A549 (cell line): ENCODE data around the gene FLNB. TPM values are rescaled to one million over a fixed set of nuclear protein-coding genes. Genes with fewer than 3 reads are reported as not detected.
A peak's percentile ranks its signal among the peaks of the same experiment; 100 is the strongest.

Source experiments
- ATAC-seq, 2 experiments: fragments of 200-7000 bp in 1 of 2; fragments of >200 bp in 1 of 2; cut with Nextera tagmentation in 1 of 2; cut with Tn5 transposase in 1 of 2; 3 replicates each; pipeline versions ENCODE4 v1.8.0 to v1.9.1; 2018 to 2020; ENCODE audit warnings: mild to moderate bottlenecking in 1 of 2, moderate library complexity in 1 of 2
- CTCF ChIA-PET: fragments of 300-600 bp; sonication (Branson Sonifier 250); formaldehyde crosslinking; extraction: SDS; loops from one replicate; lab custom pipeline; 2021; ENCODE audit warnings: antibody characterized with exemption, inconsistent platforms; lab: Yijun Ruan, JAX
- POLR2A ChIA-PET: fragments of 350-600 bp; formaldehyde crosslinking; extraction: SDS; loops from one replicate; lab custom pipeline; 2021; ENCODE audit warnings: antibody characterized with exemption, inconsistent platforms; lab: Yijun Ruan, JAX
- DNase-seq, 2 experiments: peaks; one replicate each; pipeline versions ENCODE4 v3.0.0 to v3.0.0-alpha.2; 2011 to 2016; ENCODE audit warnings: low read depth in 1 of 2, low spot score in 1 of 2
- FAIRE-seq: peaks from 2 replicates; lab custom pipeline; 2011; peaks lifted over from hg19 to GRCh38; lab: Jason Lieb, UNC
- H3K27ac ChIP-seq, 2 experiments: fragments of >200 bp; sonication (Bioruptor Twin); formaldehyde crosslinking; 3 replicates each; pipeline ENCODE4 v1.5.1; 2016 to 2017
- H3K4me1 ChIP-seq: fragments of >200 bp; sonication (Bioruptor Twin); formaldehyde crosslinking; 3 replicates; pipeline ENCODE4 v1.6.1; 2016
- H3K4me2 ChIP-seq: fragments of >200 bp; sonication (Bioruptor Twin); formaldehyde crosslinking; 3 replicates; pipeline ENCODE4 v1.6.1; 2016
- H3K4me3 ChIP-seq: fragments of >200 bp; sonication (Bioruptor Twin); formaldehyde crosslinking; 3 replicates; pipeline ENCODE4 v1.5.1; 2016
- H3K9me3 ChIP-seq: fragments of >200 bp; sonication (Bioruptor Twin); formaldehyde crosslinking; 3 replicates; pipeline ENCODE4 v1.6.1; 2016
- ATOH8 ChIP-seq: fragments of 250-450 bp; sonication (Bioruptor Pico); IDR thresholded peaks from 2 replicates; pipeline ENCODE4 v1.5.0; 2020; ENCODE audit warnings: low read depth, mild to moderate bottlenecking, moderate library complexity
- BCL3 ChIP-seq: fragments of >200 bp; sonication (Bioruptor Twin); formaldehyde crosslinking; IDR thresholded peaks from 3 replicates; pipeline ENCODE4 v1.6.1; 2016
- CBX2 ChIP-seq: fragments of 200-600 bp; sonication (generic); IDR thresholded peaks from 2 replicates; pipeline ENCODE4 v1.6.1; 2016; ENCODE audit warnings: low read depth, mild to moderate bottlenecking, borderline replicate concordance
- CBX8 ChIP-seq: fragments of 200-600 bp; sonication (generic); IDR thresholded peaks from 2 replicates; pipeline ENCODE4 v1.6.1; 2016
- CEBPB ChIP-seq, 2 experiments: fragments of >200 bp in 1 of 2; sonication (Bioruptor Twin) in 1 of 2; formaldehyde crosslinking in 1 of 2; IDR thresholded peaks; 2 replicates each; pipeline ENCODE4 v1.6.1; 2012 to 2016
- EHMT2 ChIP-seq: fragments of 200-600 bp; sonication (generic); IDR thresholded peaks from 2 replicates; pipeline ENCODE4 v1.6.1; 2016; ENCODE audit warnings: antibody characterized with exemption, low read depth, mild to moderate bottlenecking, moderate library complexity
- ELK1 ChIP-seq: fragments of 150-350 bp; IDR thresholded peaks from 2 replicates; pipeline ENCODE4 v1.6.1; 2014; ENCODE audit warnings: low read depth, mild to moderate bottlenecking, low read length
- FOSL2 ChIP-seq, 2 experiments: fragments of 450-650 bp in 1 of 2; fragments of >200 bp in 1 of 2; sonication (Bioruptor Twin) in 1 of 2; formaldehyde crosslinking; IDR thresholded peaks; 2 replicates each; pipeline versions ENCODE4 v1.5.0 to v1.6.1; 2016 to 2020; ENCODE audit warnings: mild to moderate bottlenecking in 1 of 2, moderate library complexity in 1 of 2
- GATA3 ChIP-seq: IDR thresholded peaks from 2 replicates; pipeline ENCODE4 v1.6.1; 2012; ENCODE audit warnings: borderline replicate concordance
- HES2 ChIP-seq: fragments of >200 bp; sonication (Bioruptor Twin); formaldehyde crosslinking; IDR thresholded peaks from 2 replicates; pipeline ENCODE4 v1.6.1; 2016
- HEYL ChIP-seq: fragments of 250-450 bp; sonication (Bioruptor Pico); IDR thresholded peaks from 2 replicates; pipeline ENCODE4 v1.8.0; 2021; ENCODE audit warnings: mild to moderate bottlenecking, moderate library complexity
- HOXA7 ChIP-seq: fragments of 250-450 bp; sonication (Bioruptor Pico); IDR thresholded peaks from 2 replicates; pipeline ENCODE4 v1.5.0; 2020; ENCODE audit warnings: mild to moderate bottlenecking, moderate library complexity
- HOXB5 ChIP-seq: fragments of 250-450 bp; sonication (Bioruptor Pico); IDR thresholded peaks from 2 replicates; pipeline ENCODE4 v1.5.0; 2020; ENCODE audit warnings: mild to moderate bottlenecking, moderate library complexity
- MAX ChIP-seq: IDR thresholded peaks from 2 replicates; pipeline ENCODE4 v1.6.1; 2012
- MYC ChIP-seq: IDR thresholded peaks from 2 replicates; pipeline ENCODE4 v1.6.1; 2012; ENCODE audit warnings: mild to moderate bottlenecking, inconsistent platforms, low read length, improper control_type of control experiment, borderline replicate concordance
- NFE2L2 ChIP-seq: fragments of 150-350 bp; conservative IDR thresholded peaks from 2 replicates; pipeline ENCODE4 v1.6.1; 2014; ENCODE audit warnings: low read length
- NPAS2 ChIP-seq: fragments of 250-450 bp; sonication (Bioruptor Pico); IDR thresholded peaks from 2 replicates; pipeline ENCODE4 v1.8.0; 2022; ENCODE audit warnings: mild to moderate bottlenecking, moderate library complexity, borderline replicate concordance
- PBX3 ChIP-seq: IDR thresholded peaks from 2 replicates; pipeline ENCODE4 v1.6.1; 2012
- POLR2A ChIP-seq: IDR thresholded peaks from 2 replicates; pipeline ENCODE4 v1.6.1; 2012; ENCODE audit warnings: mild to moderate bottlenecking, low read length
- POLR2AphosphoS2 ChIP-seq: conservative IDR thresholded peaks from 2 replicates; pipeline ENCODE4 v1.6.1; 2012; ENCODE audit warnings: low read length, improper control_type of control experiment, inconsistent platforms
- RARB ChIP-seq: fragments of 250-450 bp; sonication (Bioruptor Pico); IDR thresholded peaks from 2 replicates; pipeline ENCODE4 v1.8.0; 2021; ENCODE audit warnings: mild to moderate bottlenecking, moderate library complexity
- SMC3 ChIP-seq: fragments of >200 bp; sonication (Bioruptor Twin); formaldehyde crosslinking; IDR thresholded peaks from 3 replicates; pipeline ENCODE4 v1.6.1; 2018; ENCODE audit warnings: inconsistent platforms
- SREBF2 ChIP-seq: fragments of 450-650 bp; IDR thresholded peaks from 2 replicates; pipeline ENCODE4 v1.6.1; 2014; ENCODE audit warnings: mild to moderate bottlenecking, moderate library complexity
- TP53 ChIP-seq: fragments of 250-450 bp; sonication (Bioruptor Pico); IDR thresholded peaks from 2 replicates; pipeline ENCODE4 v1.5.0; 2021; ENCODE audit warnings: mild to moderate bottlenecking, moderate library complexity
- USF2 ChIP-seq: fragments of 450-650 bp; IDR thresholded peaks from 2 replicates; pipeline ENCODE4 v1.6.1; 2014; ENCODE audit warnings: antibody characterized with exemption
- ZC3H11A ChIP-seq: fragments of 450-650 bp; IDR thresholded peaks from 2 replicates; pipeline ENCODE4 v1.6.1; 2014; ENCODE audit warnings: antibody characterized with exemption, mild to moderate bottlenecking
- ZNF302 ChIP-seq: fragments of 250-450 bp; sonication (Bioruptor Pico); IDR thresholded peaks from 2 replicates; pipeline ENCODE4 v1.9.0; 2021; ENCODE audit warnings: inconsistent platforms, mild to moderate bottlenecking, moderate library complexity
- ZSCAN20 ChIP-seq: fragments of 250-450 bp; sonication (Bioruptor Pico); IDR thresholded peaks from 2 replicates; pipeline ENCODE4 v1.8.0; 2022; ENCODE audit warnings: mild to moderate bottlenecking, moderate library complexity
- WGBS: methylation state at CpG from one replicate; pipeline ENCODE4 v1.1.6; 2017; ENCODE audit errors: missing lambda C conversion rate; 5-methylcytosine and 5-hydroxymethylcytosine counted together
- polyA plus RNA-seq, 4 experiments: library from polyadenylated mRNA; depleted of rRNA in 3 of 4; stranded (reverse); fragments of >200 nt; fragmentation: RNase III in 1 of 4; extraction: RNeasy Plus Mini Kit Qiagen cat#74134 plus additional on column Dnase treatment in 1 of 4; gene quantifications; 2 replicates in 3 of 4; 3 replicates in 1 of 4; pipeline ENCODE4 v1.2.3, GENCODE V29; 2011 to 2017

FLNB gene
- polyA plus RNA-seq, 2 of the 4 experiments (the other 2 are of a cell fraction) = 235 to 439 TPM

- no peaks in the 10 kb centered on the region for H3K9me3 ChIP-seq
- ATAC-seq = no peak
- POLR2A ChIA-PET = no interaction called here
- H3K4me3 ChIP-seq = no peak overlapping the region
- H3K27ac ChIP-seq = no peak overlapping the region
- DNase-seq = no peak
- no peak for TF ChIP-seq HEYL (CRISPR knock-in tag)
- TF ChIP-seq ZC3H11A = no peak
- no peak for TF ChIP-seq USF2
- no peak for TF ChIP-seq CEBPB (IDR thresholded peaks at IDR 0.05)
- TF ChIP-seq POLR2AphosphoS2 = no peak
- no peak for TF ChIP-seq HES2
- TF ChIP-seq RARB = no peak
- no peak for TF ChIP-seq PBX3
- no peak for TF ChIP-seq POLR2A
- TF ChIP-seq HOXB5 (CRISPR knock-in tag) = no peak
- H3K4me2 ChIP-seq = no peak overlapping the region
- 92% methylated on average over 6 of the region's 6 CpGs for WGBS
- CTCF ChIA-PET = interaction anchor here (1.8 kb wide), 1 partner anchor 21 kb away, joined by 3 read pairs; no protein-coding TSS in a partner anchor
- peaks cover 15% of the 10 kb centered on the region for H3K4me1 ChIP-seq
- FAIRE-seq = no peak
These were observed 99.4 kb downstream of the FLNB start for GRCh38 chr3:58107597-58107996.

GRCh38 chr3:58109752-58110151, 101.5 kb downstream of the FLNB start:
- Histone ChIP-seq H3K4me2 (no peak overlapping the region), H3K27ac (no peak overlapping the region), H3K9me3 (no peaks in the 10 kb centered on the region), H3K4me3 (no peak overlapping the region), H3K4me1 (peaks cover 7% of the 10 kb centered on the region; the same call in 1 of the 3 replicates)
- peak in 1 of 2 experiments; percentile 5; a peak in 1 of 6 replicates for ATAC-seq
- no peak for TF ChIP-seq CEBPB (IDR thresholded peaks at IDR 0.05)
- TF ChIP-seq HOXA7 = no peak
- TF ChIP-seq CBX2 = no peak
- TF ChIP-seq MYC = no peak
- TF ChIP-seq CBX8 = no peak
- TF ChIP-seq NFE2L2 = no peak
- no peak for TF ChIP-seq ZSCAN20
- no peak for TF ChIP-seq GATA3
- no peak for TF ChIP-seq FOSL2 (IDR thresholded peaks at IDR 0.05)
- no peak for TF ChIP-seq FOSL2 (CRISPR knock-in tag; IDR thresholded peaks at IDR 0.05)
- no peak for TF ChIP-seq TP53 (CRISPR knock-in tag)
- no peak for TF ChIP-seq HOXB5 (CRISPR knock-in tag)
- TF ChIP-seq SREBF2 = no peak
- TF ChIP-seq MAX = no peak
- no peak for TF ChIP-seq NPAS2 (CRISPR knock-in tag)
- DNase-seq = no peak
- FAIRE-seq = no peak
- WGBS = 77% methylated on average over 5 of the region's 5 CpGs
- ChIA-PET CTCF (interaction anchor here (1.8 kb wide), 1 partner anchor 17 kb away, joined by 4 read pairs; no protein-coding TSS in a partner anchor), POLR2A (no interaction called here)

- ChIA-PET POLR2A (no interaction called here), CTCF (interaction anchor here (0.9 to 1.0 kb wide), 2 partner anchors 16 to 71 kb away, joined by 3 read pairs; no protein-coding TSS in a partner anchor)
- ATAC-seq (no peak; a peak in 2 of 6 replicates), FAIRE-seq (no peak), DNase-seq (no peak)
- H3K27ac ChIP-seq = 0 out of 6 replicates have a peak overlapping the region, but pooled peaks of 1 of the 2 experiments have one; percentile 19
- WGBS = 87% methylated on average over 11 of the region's 11 CpGs
- no peak overlapping the region for H3K4me2 ChIP-seq
- no peak overlapping the region for H3K4me3 ChIP-seq
- H3K9me3 ChIP-seq = no peaks in the 10 kb centered on the region
- H3K4me1 ChIP-seq = peaks cover 26% of the 10 kb centered on the region
- TF ChIP-seq BCL3 (no peak), SMC3 (no peak), EHMT2 (no peak), POLR2AphosphoS2 (no peak; the same call in 1 of the 2 replicates), USF2 (no peak), ELK1 (no peak), MYC (no peak), ZNF302 (no peak), ATOH8 (CRISPR knock-in tag) (no peak), HEYL (CRISPR knock-in tag) (no peak)
These were observed 103.4 kb downstream of the FLNB start for GRCh38 chr3:58111513-58112184.
